Choroid plexus epithelial cell (primary cell): Measurements from ENCODE around the gene TFEB.

Source experiments
- DNase-seq: peaks from one replicate; pipeline ENCODE4 v3.0.0-alpha.2; 2010; ENCODE audit warnings: low read depth
- H3K4me3 ChIP-seq: 2 replicates; pipeline ENCODE4 v1.5.1; 2011; ENCODE audit warnings: low read depth, mild to moderate bottlenecking, control low read depth, low read length, moderate library complexity
- TF ChIP-seq, protein P1 (sequence below): conservative IDR thresholded peaks from 2 replicates; pipeline ENCODE4 v1.5.1; 2011; ENCODE audit warnings: low read depth, mild to moderate bottlenecking, control low read depth, inconsistent platforms, low read length, moderate library complexity

The TFEB gene

DNA sequence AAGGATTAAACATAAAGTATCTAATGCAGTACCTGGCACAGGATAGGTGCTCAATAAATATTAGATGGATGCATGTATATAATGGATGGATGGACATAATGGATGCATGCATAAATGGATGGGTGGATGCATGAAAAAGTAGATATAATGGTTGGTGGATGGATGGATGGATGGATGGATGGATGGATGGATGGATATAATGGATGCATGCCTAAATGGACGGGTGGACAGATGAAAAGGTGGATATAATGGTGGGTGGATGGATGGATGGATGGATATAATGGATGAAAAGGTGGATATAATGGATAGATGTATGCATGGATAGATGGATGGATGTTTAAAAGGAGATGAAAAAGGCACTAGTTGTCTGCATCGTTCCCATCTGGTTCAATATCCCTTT lies 26.0 kb downstream of the TFEB start:
- TF ChIP-seq, protein P1, sequence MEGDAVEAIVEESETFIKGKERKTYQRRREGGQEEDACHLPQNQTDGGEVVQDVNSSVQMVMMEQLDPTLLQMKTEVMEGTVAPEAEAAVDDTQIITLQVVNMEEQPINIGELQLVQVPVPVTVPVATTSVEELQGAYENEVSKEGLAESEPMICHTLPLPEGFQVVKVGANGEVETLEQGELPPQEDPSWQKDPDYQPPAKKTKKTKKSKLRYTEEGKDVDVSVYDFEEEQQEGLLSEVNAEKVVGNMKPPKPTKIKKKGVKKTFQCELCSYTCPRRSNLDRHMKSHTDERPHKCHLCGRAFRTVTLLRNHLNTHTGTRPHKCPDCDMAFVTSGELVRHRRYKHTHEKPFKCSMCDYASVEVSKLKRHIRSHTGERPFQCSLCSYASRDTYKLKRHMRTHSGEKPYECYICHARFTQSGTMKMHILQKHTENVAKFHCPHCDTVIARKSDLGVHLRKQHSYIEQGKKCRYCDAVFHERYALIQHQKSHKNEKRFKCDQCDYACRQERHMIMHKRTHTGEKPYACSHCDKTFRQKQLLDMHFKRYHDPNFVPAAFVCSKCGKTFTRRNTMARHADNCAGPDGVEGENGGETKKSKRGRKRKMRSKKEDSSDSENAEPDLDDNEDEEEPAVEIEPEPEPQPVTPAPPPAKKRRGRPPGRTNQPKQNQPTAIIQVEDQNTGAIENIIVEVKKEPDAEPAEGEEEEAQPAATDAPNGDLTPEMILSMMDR, result no peak
- no peak overlapping the region for H3K4me3 ChIP-seq
- no peak for DNase-seq

DNA sequence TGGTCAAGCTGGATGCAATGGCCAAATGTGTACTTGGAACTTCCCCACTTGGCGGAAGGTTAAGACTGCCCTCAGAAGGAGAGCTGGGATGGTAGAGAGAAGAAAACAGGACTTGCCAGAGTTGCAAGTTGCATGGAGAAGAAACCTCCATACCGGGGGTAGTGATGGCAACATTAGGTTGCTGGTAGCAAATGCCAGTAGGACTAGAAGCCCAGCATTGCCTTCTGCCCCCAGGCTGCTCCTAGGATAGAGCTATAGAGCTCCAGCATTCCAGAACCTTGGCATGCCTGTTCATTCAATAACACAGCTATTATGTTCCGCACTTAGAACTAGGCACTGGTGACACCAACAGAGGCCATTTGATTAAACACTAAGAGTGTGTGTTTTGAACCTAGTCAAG lies 26.6 kb downstream of the TFEB start:
- TF ChIP-seq, protein P1, result no peak
- no peak overlapping the region for H3K4me3 ChIP-seq
- DNase-seq, result no peak

DNA sequence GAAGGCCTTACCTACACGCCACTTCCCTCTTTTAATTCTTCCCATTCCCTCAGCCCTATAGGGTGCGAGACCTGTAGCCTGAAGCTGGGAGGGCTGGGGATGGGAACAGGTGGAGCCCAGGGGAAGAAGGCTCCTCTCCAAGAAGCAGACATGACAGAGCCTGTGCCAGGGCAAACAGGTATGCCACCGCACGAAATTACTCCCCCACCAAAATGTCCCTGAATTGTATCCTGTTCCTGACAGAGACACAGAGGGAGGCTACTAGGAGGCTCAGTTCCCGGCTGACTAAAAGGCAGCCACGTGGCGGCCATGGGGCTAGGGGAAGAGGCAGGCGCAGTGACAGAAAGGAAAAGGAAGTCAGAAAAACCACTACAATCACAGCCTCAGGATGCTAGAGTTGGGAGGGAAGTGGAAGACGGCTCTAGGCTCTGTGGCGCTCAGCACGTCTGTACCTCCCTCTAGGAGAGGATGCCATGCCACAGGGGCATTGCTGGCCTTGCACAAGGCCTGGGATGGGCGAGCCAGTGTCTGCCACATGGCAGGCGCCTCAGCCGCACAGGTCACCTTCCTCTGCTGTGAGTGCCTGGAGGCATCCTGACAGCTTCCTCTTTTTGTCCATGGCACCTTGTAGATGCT lies 27.7 kb downstream of the TFEB start:
- no peak overlapping the region for H3K4me3 ChIP-seq
- TF ChIP-seq, protein P1, result no peak
- no peak for DNase-seq

DNA sequence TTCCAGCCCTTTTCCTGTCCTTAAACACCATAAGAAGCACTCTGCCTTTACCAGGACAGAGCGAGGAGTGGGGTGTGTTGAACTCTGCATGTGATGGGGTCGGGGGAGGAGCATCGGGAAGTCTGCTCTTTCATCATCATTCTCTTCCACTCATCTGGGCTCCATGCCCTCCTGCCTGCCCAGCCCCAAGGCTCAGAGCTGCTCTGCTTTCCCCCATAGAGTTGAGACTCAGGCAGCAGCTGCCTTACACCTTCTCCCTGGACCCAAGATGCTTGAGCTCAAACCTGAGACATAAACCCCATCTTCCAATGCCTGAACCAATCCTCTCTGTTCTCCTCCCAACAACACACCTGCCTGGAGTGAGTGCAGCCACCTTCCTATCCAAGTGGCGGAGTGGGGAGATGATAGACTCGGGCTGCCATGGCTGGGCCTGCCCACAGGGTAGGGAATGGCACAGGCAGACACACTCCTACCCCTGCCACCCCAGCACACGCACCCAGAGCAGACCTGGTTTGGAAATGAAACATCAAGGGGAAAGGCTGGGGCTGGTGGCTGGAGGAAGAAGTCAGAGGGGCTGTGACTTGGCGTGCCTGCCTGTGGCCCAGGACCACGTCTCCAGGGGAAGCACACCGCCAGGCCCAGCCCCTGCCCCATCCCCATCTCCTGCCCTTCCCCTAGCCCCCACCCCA lies 28.4 kb downstream of the TFEB start:
- no peak overlapping the region for H3K4me3 ChIP-seq
- DNase-seq, result peak; percentile 76
- TF ChIP-seq, protein P1, result no peak

- peak; percentile 66 for DNase-seq
- TF ChIP-seq, protein P1, result peak; percentile 63
- no peak overlapping the region for H3K4me3 ChIP-seq
These were observed 29.2 kb downstream of the TFEB start for GRCh38 chr6:41705996-41706835.

DNA sequence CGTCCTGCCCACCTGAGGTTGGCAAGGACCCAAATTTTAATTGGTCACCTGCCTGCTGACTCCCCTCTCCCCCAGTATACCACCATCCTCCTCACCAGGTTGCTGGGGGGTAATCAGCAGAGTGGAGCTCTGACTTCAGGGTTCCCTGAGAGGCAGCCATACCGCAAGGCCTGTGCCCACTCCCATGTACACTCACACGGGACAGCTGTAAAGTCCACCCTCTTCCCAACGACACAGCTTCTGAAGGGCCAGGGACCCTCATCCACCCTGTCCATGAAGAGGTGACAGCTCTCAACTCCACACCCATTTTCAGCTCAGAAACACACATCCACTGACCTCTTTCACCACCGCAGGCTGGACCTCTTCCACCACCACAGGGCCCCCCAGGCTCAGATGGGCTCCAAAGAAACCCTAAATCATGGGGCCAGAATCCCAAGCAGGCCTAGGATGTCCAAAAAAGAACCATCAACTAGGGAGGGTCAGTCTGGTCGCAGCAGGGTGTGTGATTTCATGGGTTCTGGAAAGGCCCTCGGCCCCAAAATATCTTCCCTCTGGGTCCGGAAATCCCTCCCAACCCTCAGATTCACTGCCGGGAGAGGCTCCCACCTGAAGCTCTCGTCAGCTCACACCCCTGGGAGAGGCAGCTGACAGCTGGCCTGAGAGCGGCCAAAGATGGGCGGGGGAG lies 30.0 kb downstream of the TFEB start:
- TF ChIP-seq, protein P1, result no peak

More for the DNA sequence above, 30.0 kb downstream of the TFEB start:
- H3K4me3 ChIP-seq, result no peak overlapping the region
- DNase-seq, result no peak
